CD14-positive monocyte (primary cell): Measurements from ENCODE around the gene LAMTOR4. TPM values are rescaled to one million over a fixed set of nuclear protein-coding genes. Genes with fewer than 3 reads are reported as not detected.

ENCODE experiments used
- DNase-seq, 3 donors: peaks; one replicate each; pipeline ENCODE4 v3.0.0-alpha.2; 2011 to 2022
- H2AFZ ChIP-seq: 2 replicates; pipeline ENCODE4 v1.6.0; 2012; ENCODE audit warnings: mild to moderate bottlenecking, low read depth, low read length, inconsistent platforms; ENCODE audit not compliant: insufficient read depth, poor library complexity, severe bottlenecking
- H3K27ac ChIP-seq, 2 donors: 1 replicate in 1 of 2; 2 replicates in 1 of 2; pipeline ENCODE4 v1.5.1; 2012 to 2013; ENCODE audit warnings: low read length in 2 of 2, control low read depth in 1 of 2, inconsistent platforms in 1 of 2, low read depth in 1 of 2, mild to moderate bottlenecking in 1 of 2
- H3K27me3 ChIP-seq, 2 donors: one replicate each; pipeline versions ENCODE4 v1.6.0 to v1.6.1; 2011 to 2013; ENCODE audit warnings: low read length in 2 of 2; ENCODE audit not compliant: control insufficient read depth in 2 of 2, insufficient read depth in 2 of 2
- H3K36me3 ChIP-seq, 2 donors: replicated peaks in 1 of 2; 1 replicate in 1 of 2; 2 replicates in 1 of 2; pipeline versions ENCODE4 v1.5.1 to v1.6.1; 2012 to 2013; ENCODE audit warnings: low read length in 2 of 2, control low read depth in 1 of 2, inconsistent platforms in 1 of 2, mild to moderate bottlenecking in 1 of 2; ENCODE audit not compliant: insufficient read depth in 2 of 2, control insufficient read depth in 1 of 2
- H3K4me1 ChIP-seq, 2 donors: 1 replicate in 1 of 2; 2 replicates in 1 of 2; pipeline versions ENCODE4 v1.5.1 to v1.6.1; 2012 to 2013; ENCODE audit warnings: low read length in 2 of 2, control low read depth in 1 of 2, inconsistent platforms in 1 of 2, mild to moderate bottlenecking in 1 of 2, moderate library complexity in 1 of 2; ENCODE audit not compliant: insufficient read depth in 2 of 2, control insufficient read depth in 1 of 2
- H3K4me2 ChIP-seq: replicated peaks from 2 replicates; pipeline ENCODE3; 2012; ENCODE audit warnings: low read length, moderate library complexity, mild to moderate bottlenecking; ENCODE audit not compliant: poor library complexity, severe bottlenecking; ENCODE audit errors: extremely low read depth
- H3K4me3 ChIP-seq, 3 experiments: fragments of 200-600 bp in 1 of 3; sonication (generic) in 1 of 3; replicated peaks in 1 of 3; 1 replicate in 2 of 3; 2 replicates in 1 of 3; pipeline ENCODE4 v1.5.1; 2011 to 2013; ENCODE audit warnings: low read length in 3 of 3, mild to moderate bottlenecking in 3 of 3, control low read depth in 2 of 3, low read depth in 2 of 3, inconsistent platforms in 1 of 3, moderate library complexity in 1 of 3
- H3K79me2 ChIP-seq: 2 replicates; pipeline ENCODE4 v1.6.0; 2012; ENCODE audit warnings: mild to moderate bottlenecking, control low read depth, inconsistent platforms, low read length, moderate library complexity; ENCODE audit not compliant: insufficient read depth
- H3K9ac ChIP-seq: 2 replicates; pipeline ENCODE4 v1.6.0; 2017; ENCODE audit warnings: low read length, mild to moderate bottlenecking; ENCODE audit not compliant: insufficient read depth, poor library complexity, severe bottlenecking
- H3K9me3 ChIP-seq, 2 donors: replicated peaks in 1 of 2; 1 replicate in 1 of 2; 2 replicates in 1 of 2; pipeline versions ENCODE4 v1.5.1 to v1.6.1; 2012 to 2013; ENCODE audit warnings: low read length in 2 of 2, control low read depth in 1 of 2; ENCODE audit not compliant: control insufficient read depth in 1 of 2, insufficient read depth in 1 of 2
- H4K20me1 ChIP-seq: 2 replicates; pipeline ENCODE4 v1.6.0; 2012; ENCODE audit warnings: mild to moderate bottlenecking, low read length, control low read depth, moderate library complexity; ENCODE audit not compliant: insufficient read depth
- H3K27ac Mint-ChIP-seq, 7 donors: one replicate each; pipeline ENCODE4 v1.8.0; 2020; ENCODE audit warnings: mild to moderate bottlenecking in 7 of 7, mixed read lengths in 7 of 7, moderate library complexity in 6 of 7, inconsistent platforms in 2 of 7
- H3K27me3 Mint-ChIP-seq, 3 donors: one replicate each; pipeline ENCODE4 v1.8.0; 2021 to 2022; ENCODE audit warnings: low read depth in 3 of 3, mild to moderate bottlenecking in 3 of 3, mixed read lengths in 3 of 3, moderate library complexity in 3 of 3, inconsistent platforms in 1 of 3
- H3K36me3 Mint-ChIP-seq, 2 donors: one replicate each; pipeline ENCODE4 v1.8.0; 2020; ENCODE audit warnings: mixed read lengths in 2 of 2, inconsistent platforms in 1 of 2, mild to moderate bottlenecking in 1 of 2
- H3K4me1 Mint-ChIP-seq: one replicate; pipeline ENCODE4 v1.8.0; 2020; ENCODE audit warnings: mild to moderate bottlenecking, mixed read lengths
- H3K4me3 Mint-ChIP-seq, 2 donors: one replicate each; pipeline ENCODE4 v1.8.0; 2020; ENCODE audit warnings: mild to moderate bottlenecking in 2 of 2, mixed read lengths in 2 of 2, moderate library complexity in 1 of 2
- H3K9me3 Mint-ChIP-seq, 7 donors: one replicate each; pipeline ENCODE4 v1.8.0; 2020 to 2022; ENCODE audit warnings: mixed read lengths in 7 of 7, mild to moderate bottlenecking in 6 of 7, moderate library complexity in 6 of 7, inconsistent platforms in 2 of 7
- WGBS: methylation state at CpG from one replicate; pipeline ENCODE4 v1.1.5; 2013; ENCODE audit warnings: missing lambda C conversion rate; ENCODE audit not compliant: insufficient coverage; 5-methylcytosine and 5-hydroxymethylcytosine counted together
- intact Hi-C, 2 donors: fragments of 100-400 bp; cut with micrococcal nuclease; formaldehyde crosslinking; loops; one replicate each; pipeline versions ENCODE4 v1.15.0 to v1.15.1; 2023
- polyA plus RNA-seq, 3 donors: library from polyadenylated mRNA; depleted of rRNA in 1 of 3; unstranded in 2 of 3; stranded (reverse) in 1 of 3; fragments of 300-500 nt in 2 of 3; fragments of >200 nt in 1 of 3; fragmentation: Illumina TruSeq in 2 of 3; gene quantifications; 1 replicate in 2 of 3; 2 replicates in 1 of 3; pipeline ENCODE4 v1.2.3, GENCODE V29; 2012 to 2021
- TF ChIP-seq, protein P1 (sequence below): fragments of 200-600 bp; IDR thresholded peaks from one replicate; pipeline ENCODE4 v1.8.0; 2022; ENCODE audit warnings: antibody characterized with exemption, mild to moderate bottlenecking

Gene LAMTOR4
- polyA plus RNA-seq, 3 donors, result 533 to 754 (median 621) TPM

DNA sequence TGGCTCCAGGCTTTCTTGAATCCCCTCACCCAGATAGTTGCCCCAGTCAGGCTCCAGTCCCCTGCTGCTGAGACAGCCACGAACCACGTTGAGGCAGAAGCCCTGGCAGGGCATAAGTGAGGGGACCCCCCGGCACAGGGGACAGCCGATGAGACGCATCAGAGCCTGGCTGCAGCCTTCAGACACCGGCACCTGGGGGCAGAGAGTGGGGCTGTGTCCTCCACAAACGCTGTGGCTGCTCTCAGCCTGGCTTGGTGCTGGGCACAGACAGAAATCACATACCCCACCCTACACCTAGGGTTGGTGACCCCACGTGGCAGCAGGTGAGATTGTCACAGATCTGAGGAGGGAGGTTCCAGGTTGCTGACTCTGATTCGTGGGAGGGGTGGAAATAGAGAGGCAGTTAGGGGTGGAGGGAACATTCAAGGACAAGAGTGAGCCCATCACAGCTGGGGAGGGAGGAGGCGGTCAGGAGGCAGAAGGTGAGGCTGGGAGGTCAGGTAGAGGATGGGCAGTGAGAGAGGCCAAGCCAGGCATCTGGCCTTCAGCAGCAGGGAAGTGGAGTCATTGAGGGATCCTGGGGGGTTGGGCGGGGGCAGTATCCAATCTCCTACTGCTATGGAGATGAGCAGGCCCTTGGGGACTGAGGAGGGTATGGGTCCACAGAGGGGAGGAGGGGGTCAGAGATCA, 25.2 kb downstream of the LAMTOR4 start:
- WGBS, result 86% methylated on average over 8 of the region's 11 CpGs
- H4K20me1 ChIP-seq, result no peaks in the 10 kb centered on the region
- H3K4me1 ChIP-seq, result peaks cover 27 to 37% of the 10 kb centered on the region in 2 donors
- Mint-ChIP-seq H3K4me3 (no peak overlapping the region), H3K27me3 (peaks cover 39 to 58% (median 47%) of the 10 kb centered on the region in 3 donors), H3K4me1 (peaks cover 28% of the 10 kb centered on the region), H3K27ac (no peak overlapping the region), H3K9me3 (peaks cover 0 to 18% (median 12%) of the 10 kb centered on the region in 7 donors), H3K36me3 (peaks cover 4 to 14% of the 10 kb centered on the region in 2 donors)
- H3K9ac ChIP-seq, result no peak overlapping the region
- intact Hi-C loops, result no loop called here
- no peak overlapping the region for H3K27ac ChIP-seq
- DNase-seq, result no peak
- no peaks in the 10 kb centered on the region for H3K36me3 ChIP-seq
- no peak overlapping the region for H3K4me3 ChIP-seq
- no peak overlapping the region for H3K4me2 ChIP-seq
- peaks cover 20 to 39% of the 10 kb centered on the region in 2 donors for H3K27me3 ChIP-seq
- H2AFZ ChIP-seq, result no peak overlapping the region
- no peaks in the 10 kb centered on the region for H3K79me2 ChIP-seq
- peaks cover 5 to 6% of the 10 kb centered on the region in 2 donors for H3K9me3 ChIP-seq
- TF ChIP-seq, protein P1, sequence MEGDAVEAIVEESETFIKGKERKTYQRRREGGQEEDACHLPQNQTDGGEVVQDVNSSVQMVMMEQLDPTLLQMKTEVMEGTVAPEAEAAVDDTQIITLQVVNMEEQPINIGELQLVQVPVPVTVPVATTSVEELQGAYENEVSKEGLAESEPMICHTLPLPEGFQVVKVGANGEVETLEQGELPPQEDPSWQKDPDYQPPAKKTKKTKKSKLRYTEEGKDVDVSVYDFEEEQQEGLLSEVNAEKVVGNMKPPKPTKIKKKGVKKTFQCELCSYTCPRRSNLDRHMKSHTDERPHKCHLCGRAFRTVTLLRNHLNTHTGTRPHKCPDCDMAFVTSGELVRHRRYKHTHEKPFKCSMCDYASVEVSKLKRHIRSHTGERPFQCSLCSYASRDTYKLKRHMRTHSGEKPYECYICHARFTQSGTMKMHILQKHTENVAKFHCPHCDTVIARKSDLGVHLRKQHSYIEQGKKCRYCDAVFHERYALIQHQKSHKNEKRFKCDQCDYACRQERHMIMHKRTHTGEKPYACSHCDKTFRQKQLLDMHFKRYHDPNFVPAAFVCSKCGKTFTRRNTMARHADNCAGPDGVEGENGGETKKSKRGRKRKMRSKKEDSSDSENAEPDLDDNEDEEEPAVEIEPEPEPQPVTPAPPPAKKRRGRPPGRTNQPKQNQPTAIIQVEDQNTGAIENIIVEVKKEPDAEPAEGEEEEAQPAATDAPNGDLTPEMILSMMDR, result no peak

DNA sequence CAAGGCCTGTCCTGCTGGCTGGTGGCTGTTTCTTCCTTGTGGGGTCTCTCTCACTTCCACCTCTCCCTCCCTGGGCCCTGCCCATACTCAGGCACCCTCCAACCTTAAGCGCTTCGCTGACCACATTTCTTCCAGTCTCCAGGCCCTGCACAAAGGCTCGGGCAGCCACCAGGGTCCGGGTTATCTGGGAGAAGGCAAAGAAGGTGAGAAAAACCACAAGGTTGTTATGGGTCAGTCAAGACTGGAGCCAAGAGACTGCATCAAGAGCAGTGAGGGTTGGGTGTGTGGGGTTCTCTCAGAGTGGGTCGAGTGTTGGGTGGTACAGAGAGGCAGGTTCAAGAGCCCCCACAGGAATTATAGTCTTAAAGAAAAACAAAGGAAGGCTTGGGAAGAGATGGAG, 25.9 kb downstream of the LAMTOR4 start:
- H3K27me3 ChIP-seq, result peaks cover 20 to 35% of the 10 kb centered on the region in 2 donors
- WGBS, result 90% methylated on average over 1 of the region's 5 CpGs
- Mint-ChIP-seq H3K36me3 (peaks cover 4 to 14% of the 10 kb centered on the region in 2 donors), H3K27me3 (peaks cover 32 to 54% (median 44%) of the 10 kb centered on the region in 3 donors), H3K4me1 (peaks cover 23% of the 10 kb centered on the region), H3K4me3 (no peak overlapping the region), H3K9me3 (peaks cover 0 to 19% (median 11%) of the 10 kb centered on the region in 7 donors), H3K27ac (no peak overlapping the region)
- no peak for DNase-seq
- H3K27ac ChIP-seq, result no peak overlapping the region
- TF ChIP-seq, protein P1, result no peak
- H3K79me2 ChIP-seq, result no peaks in the 10 kb centered on the region
- H3K4me2 ChIP-seq, result no peak overlapping the region
- H3K4me1 ChIP-seq, result peaks cover 22 to 31% of the 10 kb centered on the region in 2 donors
- H3K9ac ChIP-seq, result no peak overlapping the region
- no peaks in the 10 kb centered on the region for H4K20me1 ChIP-seq
- H3K9me3 ChIP-seq, result peaks cover 5 to 6% of the 10 kb centered on the region in 2 donors
- H2AFZ ChIP-seq, result no peak overlapping the region
- intact Hi-C loops, result no loop called here
- H3K36me3 ChIP-seq, result no peaks in the 10 kb centered on the region
- no peak overlapping the region for H3K4me3 ChIP-seq
